Hepatocyte (in vitro differentiated cells): ENCODE results near the gene BUD31. TPM values are rescaled to one million over a fixed set of nuclear protein-coding genes. Genes with fewer than 3 reads are reported as not detected.

Experiments
- DNase-seq: peaks from one replicate; pipeline ENCODE4 v3.0.0-alpha.2; 2016; ENCODE audit warnings: low spot score
- H2AFZ ChIP-seq: fragments of 200-600 bp; sonication (generic); 2 replicates; pipeline ENCODE4 v1.6.0; 2016; ENCODE audit warnings: antibody characterized with exemption, mild to moderate bottlenecking
- H3K27ac ChIP-seq: fragments of 200-600 bp; sonication (generic); 2 replicates; pipeline ENCODE4 v1.5.1; 2016; ENCODE audit warnings: mild to moderate bottlenecking
- H3K27me3 ChIP-seq: fragments of 200-600 bp; sonication (generic); 2 replicates; pipeline ENCODE4 v1.6.1; 2016
- H3K36me3 ChIP-seq: fragments of 200-600 bp; sonication (generic); replicated peaks from 2 replicates; pipeline ENCODE4 v1.5.1; 2016; ENCODE audit warnings: low read depth; ENCODE audit not compliant: insufficient read depth
- H3K4me1 ChIP-seq: fragments of 200-600 bp; sonication (generic); 2 replicates; pipeline ENCODE4 v1.5.1; 2016; ENCODE audit warnings: mild to moderate bottlenecking, moderate library complexity; ENCODE audit not compliant: insufficient read depth
- H3K4me2 ChIP-seq: fragments of 200-600 bp; sonication (generic); 2 replicates; pipeline ENCODE4 v1.6.0; 2016
- H3K4me3 ChIP-seq: fragments of 200-600 bp; sonication (generic); 2 replicates; pipeline ENCODE4 v1.5.1; 2016; ENCODE audit warnings: mild to moderate bottlenecking
- H3K79me2 ChIP-seq: fragments of 200-600 bp; sonication (generic); 2 replicates; pipeline ENCODE4 v1.6.0; 2017; ENCODE audit warnings: mild to moderate bottlenecking
- H3K9me2 ChIP-seq: fragments of 200-600 bp; sonication (generic); replicated peaks from 2 replicates; pipeline ENCODE4 v1.6.0; 2017; ENCODE audit warnings: mild to moderate bottlenecking; ENCODE audit not compliant: insufficient read depth
- H3K9me3 ChIP-seq: fragments of 200-600 bp; sonication (generic); 2 replicates; pipeline ENCODE4 v1.5.1; 2016; ENCODE audit warnings: low read depth, mild to moderate bottlenecking
- H4K20me1 ChIP-seq: fragments of 200-600 bp; sonication (generic); 2 replicates; pipeline ENCODE4 v1.6.0; 2016; ENCODE audit warnings: mild to moderate bottlenecking; ENCODE audit not compliant: insufficient read depth, poor library complexity, severe bottlenecking
- CTCF ChIP-seq: fragments of 200-600 bp; sonication (generic); IDR thresholded peaks from 2 replicates; pipeline ENCODE4 v1.5.1; 2016; ENCODE audit warnings: antibody characterized with exemption, mild to moderate bottlenecking; ENCODE audit not compliant: poor library complexity
- EZH2 ChIP-seq: fragments of 200-600 bp; sonication (generic); IDR thresholded peaks from 2 replicates; pipeline ENCODE4 v1.6.1; 2016; ENCODE audit warnings: antibody characterized with exemption, mild to moderate bottlenecking, borderline replicate concordance
- EZH2phosphoT487 ChIP-seq: fragments of 200-600 bp; sonication (generic); IDR thresholded peaks from one replicate; pipeline ENCODE4 v1.6.1; 2018; ENCODE audit warnings: antibody characterized with exemption, mild to moderate bottlenecking, low read depth, moderate library complexity; ENCODE audit not compliant: unreplicated experiment, severe bottlenecking
- WGBS: methylation state at CpG from one replicate; pipeline ENCODE4 v1.1.6; 2016; ENCODE audit warnings: low lambda C conversion rate; ENCODE audit errors: missing lambda C conversion rate; 5-methylcytosine and 5-hydroxymethylcytosine counted together
- polyA plus RNA-seq: library from polyadenylated mRNA; unstranded; fragments of >200 nt; fragmentation: Nextera tagmentation; extraction: Ambion mirVana; gene quantifications from 2 replicates; pipeline ENCODE4 v1.2.1, GENCODE V29; 2016
- total RNA-seq: library from RNA; depleted of rRNA; stranded (reverse); fragments of >200 nt; gene quantifications from 2 replicates; pipeline ENCODE4 v1.2.3, GENCODE V29; 2014

BUD31 gene
- total and polyA plus RNA-seq, 2 experiments from 2014 or later, result 77.5 to 233 TPM

DNA sequence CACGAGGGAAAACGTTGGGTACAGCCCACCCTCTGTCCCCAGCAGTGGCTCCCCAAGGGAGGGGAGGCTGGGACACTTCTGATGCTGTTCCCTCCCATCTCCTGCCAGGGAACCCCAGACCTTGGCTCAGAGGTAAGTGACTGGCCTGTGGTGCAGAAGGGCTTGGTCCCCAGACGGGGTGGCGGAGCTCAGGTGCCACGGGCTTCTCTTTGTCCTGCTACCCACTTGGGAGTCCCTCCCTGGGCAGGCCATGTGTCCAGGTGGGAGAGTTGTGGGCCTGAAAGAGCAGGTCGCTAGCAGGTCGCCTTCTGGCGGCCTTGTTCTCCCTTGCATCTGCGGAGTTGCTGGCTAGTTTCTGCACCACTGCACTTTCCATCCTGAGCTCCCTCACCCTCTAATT lies 47.1 kb downstream of the BUD31 start:
- no peak for DNase-seq
- H3K4me1 ChIP-seq, result no peaks in the 10 kb centered on the region
- H3K4me2 ChIP-seq, result no peak overlapping the region
- no peak for TF ChIP-seq EZH2phosphoT487
- no peak for TF ChIP-seq EZH2
- 95% methylated on average over 9 of the region's 9 CpGs for WGBS
- H3K27ac ChIP-seq, result no peak overlapping the region
- H4K20me1 ChIP-seq, result peaks cover 27% of the 10 kb centered on the region
- H3K36me3 ChIP-seq, result no peaks in the 10 kb centered on the region
- H3K9me3 ChIP-seq, result no peaks in the 10 kb centered on the region
- H2AFZ ChIP-seq, result no peak overlapping the region
- H3K27me3 ChIP-seq, result no peaks in the 10 kb centered on the region
- H3K4me3 ChIP-seq, result no peak overlapping the region
- no peaks in the 10 kb centered on the region for H3K9me2 ChIP-seq
- peaks cover 33% of the 10 kb centered on the region for H3K79me2 ChIP-seq

DNA sequence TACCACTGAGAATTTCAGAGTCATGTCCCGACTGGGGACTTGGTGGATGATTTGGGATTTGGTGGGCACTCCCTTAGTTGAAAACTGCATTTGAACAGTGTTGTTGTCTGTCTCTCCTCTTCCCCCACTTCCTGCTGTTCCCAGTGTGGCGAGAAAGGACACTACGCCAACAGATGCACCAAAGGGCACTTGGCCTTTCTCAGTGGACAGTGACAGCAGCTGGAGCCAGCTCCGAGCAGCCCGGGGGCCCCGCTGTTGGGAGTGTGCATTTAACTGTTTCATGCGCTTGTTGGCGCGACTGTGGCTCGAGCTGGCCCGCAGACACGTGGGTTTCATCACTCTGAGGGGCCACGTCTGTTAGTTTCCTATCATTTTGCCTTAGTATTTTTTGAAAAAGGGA lies 47.5 kb downstream of the BUD31 start:
- Histone ChIP-seq H3K27ac (no peak overlapping the region), H3K27me3 (no peaks in the 10 kb centered on the region), H3K4me1 (no peaks in the 10 kb centered on the region), H3K36me3 (no peaks in the 10 kb centered on the region), H3K79me2 (peaks cover 35% of the 10 kb centered on the region), H2AFZ (no peak overlapping the region), H3K4me2 (no peak overlapping the region), H3K9me3 (no peaks in the 10 kb centered on the region), H4K20me1 (peaks cover 31% of the 10 kb centered on the region), H3K9me2 (no peaks in the 10 kb centered on the region), H3K4me3 (no peak overlapping the region)
- no peak for TF ChIP-seq CTCF
- no peak for DNase-seq
- 89% methylated on average over 13 of the region's 13 CpGs for WGBS

DNA sequence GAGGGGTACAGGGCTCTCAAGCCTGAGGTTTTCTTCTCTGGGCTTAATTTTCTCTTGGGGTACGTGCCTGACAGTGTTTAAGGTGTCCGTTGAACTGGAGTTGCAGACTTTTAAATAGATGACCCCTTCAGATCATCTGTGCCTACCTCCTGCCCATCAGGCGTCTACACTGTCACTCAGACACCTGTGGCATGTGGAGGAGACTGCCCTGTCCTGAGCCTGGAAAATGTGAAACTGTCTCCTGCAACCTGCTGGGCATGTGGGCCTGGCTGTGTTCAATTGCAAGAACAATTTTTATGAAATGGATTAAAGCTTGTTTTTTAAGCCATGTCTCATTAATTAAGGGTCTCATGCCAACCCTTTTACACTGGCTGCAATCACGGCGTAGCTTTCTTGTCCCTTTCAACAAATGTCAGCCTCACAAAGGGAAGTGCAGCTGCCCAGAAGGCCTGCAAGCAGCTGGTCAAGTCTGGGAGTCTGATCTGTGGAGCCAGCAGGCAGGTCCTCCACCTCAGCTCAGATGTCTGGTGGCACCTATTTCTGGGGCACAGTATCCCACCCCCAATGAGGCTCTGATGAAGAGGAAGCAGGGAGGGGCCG lies 48.4 kb downstream of the BUD31 start:
- DNase-seq, result no peak
- Histone ChIP-seq H3K27ac (no peak overlapping the region), H3K9me2 (no peaks in the 10 kb centered on the region), H3K4me2 (no peak overlapping the region), H2AFZ (no peak overlapping the region), H3K27me3 (no peaks in the 10 kb centered on the region), H3K4me3 (no peak overlapping the region), H3K4me1 (no peaks in the 10 kb centered on the region), H3K9me3 (no peaks in the 10 kb centered on the region), H4K20me1 (peaks cover 38% of the 10 kb centered on the region), H3K36me3 (no peaks in the 10 kb centered on the region), H3K79me2 (peaks cover 44% of the 10 kb centered on the region)
- WGBS, result 93% methylated on average over 6 of the region's 6 CpGs
- TF ChIP-seq CTCF (no peak), EZH2phosphoT487 (no peak), EZH2 (no peak)

- Histone ChIP-seq H3K4me1 (no peaks in the 10 kb centered on the region), H3K9me2 (no peaks in the 10 kb centered on the region), H3K4me2 (no peak overlapping the region), H3K79me2 (peaks cover 51% of the 10 kb centered on the region), H3K4me3 (no peak overlapping the region), H3K9me3 (no peaks in the 10 kb centered on the region), H2AFZ (no peak overlapping the region), H3K36me3 (no peaks in the 10 kb centered on the region), H3K27ac (no peak overlapping the region), H4K20me1 (peaks cover 38% of the 10 kb centered on the region), H3K27me3 (no peaks in the 10 kb centered on the region)
- TF ChIP-seq EZH2phosphoT487, result no peak
- no peak for TF ChIP-seq CTCF
- TF ChIP-seq EZH2, result no peak
- WGBS, result 94% methylated on average over 26 of the region's 26 CpGs
- DNase-seq, result no peak
Measured at GRCh38 chr7:99457650-99458493, 49.1 kb downstream of the BUD31 start.
